ENCODE results near the gene SULT4A1. TPM values are rescaled to one million over a fixed set of nuclear protein-coding genes. Genes with fewer than 3 reads are reported as not detected.

Gene SULT4A1
- total and polyA plus RNA-seq, 2 of the 8 experiments (the other 6 are each of a cell fraction or from before 2014, with no cell fraction given): 9.1 to 11.8 TPM

GRCh38 chr22:43860126-43860525 lies 2.2 kb downstream of the SULT4A1 start (continued):
- no peak for TF ChIP-seq CHD7 (IDR thresholded peaks at IDR 0.05; ENCODE audit: insufficient replicate concordance, low read length)
- no peak for TF ChIP-seq KDM1A (IDR thresholded peaks at IDR 0.05; ENCODE audit: borderline replicate concordance, low read length)
- no peak for TF ChIP-seq RBBP5 (IDR thresholded peaks at IDR 0.05; ENCODE audit: borderline replicate concordance, low read depth, low read length)
- no peak for TF ChIP-seq CEBPB (IDR thresholded peaks at IDR 0.05; ENCODE audit: low read depth, low read length)
- no peak for TF ChIP-seq MAFK (IDR thresholded peaks at IDR 0.05; ENCODE audit: low read depth, low read length)
- no peak for TF ChIP-seq SUZ12 (IDR thresholded peaks at IDR 0.05; ENCODE audit: low read length)
- TF ChIP-seq KDM4A (IDR thresholded peaks at IDR 0.05; ENCODE audit: low read depth, low read length, severe bottlenecking): no peak
- no peak for TF ChIP-seq USF2 (IDR thresholded peaks at IDR 0.05; ENCODE audit: low read length)
- no peak for TF ChIP-seq RFX5 (IDR thresholded peaks at IDR 0.05; ENCODE audit: borderline replicate concordance, low read depth, low read length)
